Measurements from ENCODE around the gene MGP.

GRCh38 chr12:14878488-14878887 is 7.2 kb downstream of the MGP start:
- TF ChIP-seq CTCF (IDR thresholded peaks at IDR 0.05) = no peak
- no peak for TF ChIP-seq POLR2A (IDR thresholded peaks at IDR 0.05)

Data from lower leg skin (tissue), 3 donors.